ENCODE measurements around the gene PCDH8.
"Not testable (repeated sequence)": the region's sequence is repeated elsewhere in the genome, so short reads cannot be mapped to it uniquely, and the experiment has no call there.

The PCDH8 gene

GRCh38 chr13:52817886-52818285 is 30.6 kb downstream of the PCDH8 start:
- DNase-seq (ENCODE audit: low read depth), result not testable (repeated sequence)

- no peak for DNase-seq (ENCODE audit: low read depth)
Observed at GRCh38 chr13:52815330-52815729, 33.1 kb downstream of the PCDH8 start.

GRCh38 chr13:52812941-52813340 is 35.5 kb downstream of the PCDH8 start:
- no peak for DNase-seq (ENCODE audit: low read depth)

- no peak for DNase-seq (ENCODE audit: low read depth)
Observed at GRCh38 chr13:52811841-52812240, 36.6 kb downstream of the PCDH8 start.

GRCh38 chr13:52810526-52810925 is 37.9 kb downstream of the PCDH8 start:
- DNase-seq (ENCODE audit: low read depth), result no peak

GRCh38 chr13:52810011-52810410 is 38.4 kb downstream of the PCDH8 start:
- no peak for DNase-seq (ENCODE audit: low read depth)

GRCh38 chr13:52809310-52809769 is 39.1 kb downstream of the PCDH8 start:
- DNase-seq (ENCODE audit: low read depth), result no peak

GRCh38 chr13:52808842-52809219 is 39.6 kb downstream of the PCDH8 start:
- DNase-seq (ENCODE audit: low read depth), result no peak

GRCh38 chr13:52806029-52806428 is 42.4 kb downstream of the PCDH8 start:
- no peak for DNase-seq (ENCODE audit: low read depth)

- no peak for DNase-seq (ENCODE audit: low read depth)
Observed at GRCh38 chr13:52804202-52804641, 44.2 kb downstream of the PCDH8 start.

GRCh38 chr13:52800856-52801255 is 47.6 kb downstream of the PCDH8 start:
- DNase-seq (ENCODE audit: low read depth), result no peak

GRCh38 chr13:52798770-52799430 is 49.5 kb downstream of the PCDH8 start:
- DNase-seq (ENCODE audit: low read depth), result no peak

- DNase-seq (ENCODE audit: low read depth), result no peak
Observed at GRCh38 chr13:52797176-52797575, 51.3 kb downstream of the PCDH8 start.

GRCh38 chr13:52794589-52794988 is 53.9 kb downstream of the PCDH8 start:
- DNase-seq (ENCODE audit: low read depth), result no peak

GRCh38 chr13:52793515-52794061 is 54.9 kb downstream of the PCDH8 start:
- no peak for DNase-seq (ENCODE audit: low read depth)
